Heart left ventricle (tissue), 16 donors: ENCODE measurements around the gene DDB1. TPM values are rescaled to one million over a fixed set of nuclear protein-coding genes. Genes with fewer than 3 reads are reported as not detected.

Source experiments
- ATAC-seq, 4 donors: fragments of 200-7000 bp; cut with Tn5 transposase; one replicate each; pipeline ENCODE4 v1.9.1; 2020 to 2022; ENCODE audit warnings: moderate library complexity in 4 of 4, mild to moderate bottlenecking in 3 of 4, moderate number of reproducible peaks in 1 of 4
- DNase-seq, 5 donors: peaks; one replicate each; pipeline ENCODE4 v3.0.0-alpha.2; 2020
- H3K27ac ChIP-seq, 12 donors: fragments of 200-600 bp; sonication (generic) in 4 of 12; one replicate each; pipeline versions ENCODE4 v1.5.0 to v1.8.0; 2016 to 2022; ENCODE audit warnings: mild to moderate bottlenecking in 2 of 12
- H3K27me3 ChIP-seq, 9 donors: fragments of 200-600 bp; sonication (generic) in 2 of 9; one replicate each; pipeline versions ENCODE4 v1.5.1 to v1.8.0; 2016 to 2022; ENCODE audit warnings: mild to moderate bottlenecking in 3 of 9
- H3K36me3 ChIP-seq, 9 donors: fragments of 200-600 bp; sonication (generic) in 2 of 9; one replicate each; pipeline versions ENCODE4 v1.5.0 to v1.8.0; 2018 to 2022; ENCODE audit warnings: mild to moderate bottlenecking in 2 of 9
- H3K4me1 ChIP-seq, 12 donors: fragments of 200-600 bp; sonication (generic) in 4 of 12; one replicate each; pipeline versions ENCODE4 v1.5.0 to v1.8.0; 2016 to 2022; ENCODE audit warnings: mild to moderate bottlenecking in 3 of 12
- H3K4me3 ChIP-seq, 12 donors: fragments of 200-600 bp; sonication (generic) in 4 of 12; one replicate each; pipeline versions ENCODE4 v1.5.0 to v1.8.0; 2017 to 2022; ENCODE audit warnings: mild to moderate bottlenecking in 9 of 12, moderate library complexity in 4 of 12
- H3K9me3 ChIP-seq, 12 donors: fragments of 200-600 bp; sonication (generic) in 4 of 12; one replicate each; pipeline versions ENCODE4 v1.5.0 to v1.8.0; 2016 to 2022; ENCODE audit warnings: mild to moderate bottlenecking in 1 of 12
- CTCF ChIP-seq, 12 donors: fragments of 200-600 bp; sonication (generic) in 4 of 12; IDR thresholded peaks; one replicate each; pipeline versions ENCODE4 v1.5.0 to v1.8.0; 2018 to 2022; ENCODE audit warnings: antibody characterized with exemption in 12 of 12, mild to moderate bottlenecking in 5 of 12
- POLR2A ChIP-seq, 2 donors: fragments of 450-650 bp; IDR thresholded peaks; one replicate each; pipeline ENCODE4 v1.6.1; 2017; ENCODE audit warnings: antibody characterized with exemption in 2 of 2, mild to moderate bottlenecking in 2 of 2, moderate library complexity in 2 of 2
- WGBS, 4 donors: extraction: QIAGEN DNeasy Blood & Tissue Kit in 2 of 4; methylation state at CpG; one replicate each; pipeline versions ENCODE4 v1.1.5 to v1.1.7; 2013 to 2018; 5-methylcytosine and 5-hydroxymethylcytosine counted together
- intact Hi-C, 10 donors: fragments of 100-400 bp; cut with DNase I; formaldehyde crosslinking; loops; one replicate each; pipeline versions ENCODE4 v1.11.1 to v1.14.2; 2022
- polyA plus RNA-seq, 2 donors: library from polyadenylated mRNA; stranded (reverse); fragments of 200-250 nt; gene quantifications; one replicate each; pipeline ENCODE4 v1.2.3, GENCODE V29; 2013
- total RNA-seq, 9 donors: library from RNA; depleted of rRNA in 2 of 9; stranded (reverse); fragments of >200 nt in 2 of 9; fragmentation: NEBNext Ultra II Directional in 3 of 9; extraction: Animal tissue kit (Norgen Biotek cat#: 25700) in 3 of 9; gene quantifications; one replicate each; pipeline versions ENCODE4 v1.1.0 to v1.2.4, GENCODE V29; 2016 to 2023
- donor health status: ischemic (EF 13 %, LVEDD 7.1; RV severe dilation, severe dysfunction).
- donor health status: healthy with polysubstance abuse.
- donor health status: DM: no; HTN: yes; CAD: no.
- donor health status: DM: no; HTN: no; CAD: no.
- donor health status: ischemic (EF 25% LVEDD 6.9; RV normal size, moderate dysfunction).
- donor health status: ischemic (EF 25% LVEDD 5.7; RV mildly dilated, moderate dysfunction).
- donor health status: healthy.
- donor health status: DM: yes; HTN: yes; CAD: no.
- donor health status: ischemic (EF 35%, LVEDD 5.7; RV mildly dilated, moderate dysfunction).
- donor health status: nonischemic (EF 11% LVEDD 7.7; RV severe dilation, severe dysfunction).
- donor health status: DM: yes; HTN: yes; CAD: no.
- donor health status: PGD.
- donor health status: ischemic (EF 29% LVEDD 5.4; RV normal size, mild dysfunction).
- donor health status: nonischemic (EF 23%, LVEDD 6.1; RV moderate dilation, normal function).

DDB1 gene
- total and polyA plus RNA-seq, 11 donors: 78.8 to 158 (median 130) TPM

- Histone ChIP-seq H3K4me1 (peaks cover 6 to 54% (median 34%) of the 10 kb centered on the region in 12 donors), H3K27me3 (peaks cover 0 to 25% (median 0%) of the 10 kb centered on the region in 9 donors), H3K36me3 (peaks cover 0 to 6% (median 3%) of the 10 kb centered on the region in 9 donors), H3K4me3 (peak overlapping the region; percentile 32 to 72 (median 58)), H3K9me3 (no peaks in the 10 kb centered on the region), H3K27ac (peak overlapping the region in 4 of 12 donors; percentile 24 to 55 (median 26))
- peak; percentile 28 to 75 (median 52) for DNase-seq
- intact Hi-C loops: no loop called here
- TF ChIP-seq POLR2A (IDR thresholded peaks at IDR 0.05): no peak
- TF ChIP-seq CTCF (IDR thresholded peaks at IDR 0.05): no peak
- ATAC-seq: peak; percentile 24 to 64 (median 48)
- 1 to 2% (median 1%) methylated on average over 27 to 60 of the region's 60 CpGs for WGBS, 4 donors
Measured at GRCh38 chr11:61293867-61294716, 38.8 kb downstream of the DDB1 start.

- no peak overlapping the region for H3K27ac ChIP-seq
- DNase-seq (no peak), ATAC-seq (no peak)
- no peaks in the 10 kb centered on the region for H3K9me3 ChIP-seq
- intact Hi-C loops: no loop called here
- no peaks in the 10 kb centered on the region for H3K36me3 ChIP-seq
- WGBS, 4 donors: 93 to 95% (median 95%) methylated on average over 2 of the region's 2 CpGs
- no peak for TF ChIP-seq CTCF (IDR thresholded peaks at IDR 0.05)
- TF ChIP-seq POLR2A (IDR thresholded peaks at IDR 0.05): no peak
- peaks cover 0 to 25% (median 0%) of the 10 kb centered on the region in 9 donors for H3K27me3 ChIP-seq
- peaks cover 6 to 36% (median 21%) of the 10 kb centered on the region in 12 donors for H3K4me1 ChIP-seq
- no peak overlapping the region for H3K4me3 ChIP-seq
Measured at GRCh38 chr11:61292356-61292755, 40.5 kb downstream of the DDB1 start.

- DNase-seq (peak in 1 of 5 donors; percentile 35), ATAC-seq (no peak)
- no peaks in the 10 kb centered on the region for H3K36me3 ChIP-seq
- peaks cover 0 to 25% (median 0%) of the 10 kb centered on the region in 9 donors for H3K27me3 ChIP-seq
- H3K9me3 ChIP-seq: no peaks in the 10 kb centered on the region
- WGBS, 4 donors: 89 to 96% (median 91%) methylated on average over 11 to 12 of the region's 12 CpGs
- TF ChIP-seq CTCF (IDR thresholded peaks at IDR 0.05): no peak
- TF ChIP-seq POLR2A (IDR thresholded peaks at IDR 0.05): no peak
- intact Hi-C loops: no loop called here
- H3K4me3 ChIP-seq: no peak overlapping the region
- no peak overlapping the region for H3K27ac ChIP-seq
- H3K4me1 ChIP-seq: peaks cover 6 to 29% (median 20%) of the 10 kb centered on the region in 12 donors
Measured at GRCh38 chr11:61290905-61291690, 41.8 kb downstream of the DDB1 start.
